Suprapubic skin (tissue), 4 donors: Measurements from ENCODE around the gene SUGP1.

ENCODE experiments used
- EP300 ChIP-seq: sonication (generic); formaldehyde crosslinking; IDR thresholded peaks from one replicate; pipeline ENCODE4 v1.6.1; 2017; ENCODE audit warnings: antibody characterized with exemption
- POLR2A ChIP-seq, 2 donors: fragments of 450-650 bp; IDR thresholded peaks; one replicate each; pipeline ENCODE4 v1.6.1; 2017; ENCODE audit warnings: antibody characterized with exemption in 2 of 2, mild to moderate bottlenecking in 2 of 2, moderate library complexity in 2 of 2
- POLR2AphosphoS5 ChIP-seq, 3 donors: sonication (generic); formaldehyde crosslinking; IDR thresholded peaks; one replicate each; pipeline ENCODE4 v1.6.1; 2017; ENCODE audit warnings: antibody characterized with exemption in 3 of 3
- TF ChIP-seq, protein P1 (sequence below), 2 donors: fragments of 200-600 bp in 1 of 2; fragments of 450-650 bp in 1 of 2; sonication (generic) in 1 of 2; IDR thresholded peaks; one replicate each; pipeline ENCODE4 v1.5.1; 2016 to 2019; ENCODE audit warnings: antibody characterized with exemption in 2 of 2, mild to moderate bottlenecking in 1 of 2, moderate library complexity in 1 of 2

DNA sequence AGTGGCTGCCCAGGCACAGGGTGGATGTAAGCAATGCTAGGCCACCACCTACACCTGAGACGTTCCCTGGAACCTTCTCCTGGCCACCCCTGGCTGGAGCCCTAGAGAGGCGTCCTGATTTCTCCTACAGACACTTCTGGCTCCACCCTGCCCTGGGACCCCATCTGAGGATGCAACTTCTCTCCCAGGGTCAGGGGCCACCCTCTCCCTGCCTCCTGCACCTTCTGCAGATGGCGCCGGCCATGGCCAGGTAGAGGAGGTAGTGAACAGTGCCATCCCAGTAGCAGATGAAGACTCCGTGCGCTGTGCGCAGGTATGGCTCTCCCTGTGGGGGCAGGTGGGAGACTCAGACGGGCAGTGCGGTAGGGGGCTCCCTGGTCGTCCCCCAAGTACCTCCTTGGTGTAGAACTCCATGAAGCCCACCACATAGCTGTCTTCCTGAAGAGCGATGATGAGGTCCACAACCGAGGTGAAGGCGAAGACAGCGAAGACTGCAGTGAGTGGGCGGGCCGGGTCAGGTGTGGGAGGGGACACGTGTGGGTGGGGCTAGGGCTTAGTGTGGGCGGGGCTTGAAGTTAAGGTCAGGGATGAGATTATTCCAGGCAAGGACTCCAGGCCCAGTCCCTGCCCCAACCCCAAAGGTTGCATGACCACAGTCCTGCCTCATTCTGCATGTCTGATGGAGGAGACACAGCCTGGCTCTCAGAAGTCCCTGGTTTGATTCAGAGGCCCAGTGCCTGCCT lies 50.2 kb downstream of the SUGP1 start:
- TF ChIP-seq, protein P1, sequence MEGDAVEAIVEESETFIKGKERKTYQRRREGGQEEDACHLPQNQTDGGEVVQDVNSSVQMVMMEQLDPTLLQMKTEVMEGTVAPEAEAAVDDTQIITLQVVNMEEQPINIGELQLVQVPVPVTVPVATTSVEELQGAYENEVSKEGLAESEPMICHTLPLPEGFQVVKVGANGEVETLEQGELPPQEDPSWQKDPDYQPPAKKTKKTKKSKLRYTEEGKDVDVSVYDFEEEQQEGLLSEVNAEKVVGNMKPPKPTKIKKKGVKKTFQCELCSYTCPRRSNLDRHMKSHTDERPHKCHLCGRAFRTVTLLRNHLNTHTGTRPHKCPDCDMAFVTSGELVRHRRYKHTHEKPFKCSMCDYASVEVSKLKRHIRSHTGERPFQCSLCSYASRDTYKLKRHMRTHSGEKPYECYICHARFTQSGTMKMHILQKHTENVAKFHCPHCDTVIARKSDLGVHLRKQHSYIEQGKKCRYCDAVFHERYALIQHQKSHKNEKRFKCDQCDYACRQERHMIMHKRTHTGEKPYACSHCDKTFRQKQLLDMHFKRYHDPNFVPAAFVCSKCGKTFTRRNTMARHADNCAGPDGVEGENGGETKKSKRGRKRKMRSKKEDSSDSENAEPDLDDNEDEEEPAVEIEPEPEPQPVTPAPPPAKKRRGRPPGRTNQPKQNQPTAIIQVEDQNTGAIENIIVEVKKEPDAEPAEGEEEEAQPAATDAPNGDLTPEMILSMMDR (IDR thresholded peaks at IDR 0.05) = no peak
- TF ChIP-seq POLR2AphosphoS5 (IDR thresholded peaks at IDR 0.05) (no peak), POLR2A (IDR thresholded peaks at IDR 0.05) (no peak), EP300 (no peak)
